COLO668 (cell line): ENCODE measurements around the gene CAMKK1.

Source experiments
- DNase-seq: peaks from one replicate; lab custom pipeline; 2025; ENCODE audit not compliant: unreplicated experiment; lab: John Stamatoyannopoulos, UW

The CAMKK1 gene

GRCh38 chr17:3918372-3919122, 25.7 kb upstream of the CAMKK1 start:
- DNase-seq = peak; percentile 5

GRCh38 chr17:3917391-3917931, 24.6 kb upstream of the CAMKK1 start:
- DNase-seq = peak; percentile 11

- no peak for DNase-seq
These were observed 24.0 kb upstream of the CAMKK1 start for GRCh38 chr17:3916825-3917224.

- DNase-seq = no peak
These were observed 23.3 kb upstream of the CAMKK1 start, which contains the start of gene P2RX1 for GRCh38 chr17:3915995-3916696. Gene P2RX1 (minus strand): TSS chr17:3916465. CDS start chr17:3916225, 240 bp downstream.

- no peak for DNase-seq
These were observed 22.7 kb upstream of the CAMKK1 start for GRCh38 chr17:3915581-3915994.

GRCh38 chr17:3914312-3914670, 21.4 kb upstream of the CAMKK1 start:
- no peak for DNase-seq

- peak; percentile 64 for DNase-seq
These were observed 20.9 kb upstream of the CAMKK1 start for GRCh38 chr17:3913531-3914311.

GRCh38 chr17:3912827-3913226, 20.0 kb upstream of the CAMKK1 start:
- no peak for DNase-seq

- DNase-seq = peak; percentile 55
These were observed 18.6 kb upstream of the CAMKK1 start for GRCh38 chr17:3911271-3912053.

- DNase-seq = no peak
These were observed 17.8 kb upstream of the CAMKK1 start for GRCh38 chr17:3910420-3911270.

- DNase-seq = no peak
These were observed 16.4 kb upstream of the CAMKK1 start for GRCh38 chr17:3909257-3909656.

- DNase-seq = peak; percentile 13
These were observed 14.8 kb upstream of the CAMKK1 start for GRCh38 chr17:3907483-3908216.

- no peak for DNase-seq
These were observed 14.0 kb upstream of the CAMKK1 start for GRCh38 chr17:3906881-3907280.

GRCh38 chr17:3905017-3905520, 12.2 kb upstream of the CAMKK1 start:
- DNase-seq = no peak

GRCh38 chr17:3904501-3904900, 11.6 kb upstream of the CAMKK1 start:
- no peak for DNase-seq

GRCh38 chr17:3903881-3904290, 11.0 kb upstream of the CAMKK1 start:
- DNase-seq = no peak

- no peak for DNase-seq
These were observed 10.4 kb upstream of the CAMKK1 start for GRCh38 chr17:3903051-3903825.

- no peak for DNase-seq
These were observed 7.8 kb upstream of the CAMKK1 start for GRCh38 chr17:3900646-3901045.
